Measurements from ENCODE around the gene UNC80. TPM values are rescaled to one million over a fixed set of nuclear protein-coding genes. Genes with fewer than 3 reads are reported as not detected.

The UNC80 gene
- total and polyA plus RNA-seq, 2 of the 13 experiments (the other 11 are each of a cell fraction or from before 2014, with no cell fraction given): not detected

GRCh38 chr2:209771474-209772289 lies at the start of gene UNC80 (continued):
- no peak for TF ChIP-seq FUBP1 (CRISPR knock-in tag; IDR thresholded peaks at IDR 0.05; ENCODE audit: borderline replicate concordance)
- TF ChIP-seq, protein P1, sequence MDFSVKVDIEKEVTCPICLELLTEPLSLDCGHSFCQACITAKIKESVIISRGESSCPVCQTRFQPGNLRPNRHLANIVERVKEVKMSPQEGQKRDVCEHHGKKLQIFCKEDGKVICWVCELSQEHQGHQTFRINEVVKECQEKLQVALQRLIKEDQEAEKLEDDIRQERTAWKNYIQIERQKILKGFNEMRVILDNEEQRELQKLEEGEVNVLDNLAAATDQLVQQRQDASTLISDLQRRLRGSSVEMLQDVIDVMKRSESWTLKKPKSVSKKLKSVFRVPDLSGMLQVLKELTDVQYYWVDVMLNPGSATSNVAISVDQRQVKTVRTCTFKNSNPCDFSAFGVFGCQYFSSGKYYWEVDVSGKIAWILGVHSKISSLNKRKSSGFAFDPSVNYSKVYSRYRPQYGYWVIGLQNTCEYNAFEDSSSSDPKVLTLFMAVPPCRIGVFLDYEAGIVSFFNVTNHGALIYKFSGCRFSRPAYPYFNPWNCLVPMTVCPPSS (IDR thresholded peaks at IDR 0.05): no peak
- 0 out of 2 replicates have a peak, but pooled peaks have one; percentile 58 for TF ChIP-seq ZNF3 (CRISPR knock-in tag; IDR thresholded peaks at IDR 0.05)
- TF ChIP-seq, protein P2, sequence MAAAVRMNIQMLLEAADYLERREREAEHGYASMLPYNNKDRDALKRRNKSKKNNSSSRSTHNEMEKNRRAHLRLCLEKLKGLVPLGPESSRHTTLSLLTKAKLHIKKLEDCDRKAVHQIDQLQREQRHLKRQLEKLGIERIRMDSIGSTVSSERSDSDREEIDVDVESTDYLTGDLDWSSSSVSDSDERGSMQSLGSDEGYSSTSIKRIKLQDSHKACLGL (CRISPR knock-in tag; IDR thresholded peaks at IDR 0.05): peak; percentile 90; the same call in 1 of the 2 replicates
- TF ChIP-seq ZNF747 (CRISPR knock-in tag; IDR thresholded peaks at IDR 0.05; ENCODE audit: borderline replicate concordance): peak; percentile 43; the same call in 1 of the 2 replicates
- no peak for TF ChIP-seq ZNF292 (CRISPR knock-in tag; IDR thresholded peaks at IDR 0.05; ENCODE audit: borderline replicate concordance, low read depth)
- TF ChIP-seq ZFP62 (CRISPR knock-in tag; IDR thresholded peaks at IDR 0.05): no peak
- TF ChIP-seq ZNF839 (CRISPR knock-in tag; IDR thresholded peaks at IDR 0.05; ENCODE audit: borderline replicate concordance): peak; percentile 78; the same call in 1 of the 2 replicates
- peak; percentile 93 for TF ChIP-seq SRY (CRISPR knock-in tag; IDR thresholded peaks at IDR 0.05)
- peak; percentile 97 for TF ChIP-seq KDM2A (CRISPR knock-in tag; IDR thresholded peaks at IDR 0.05; ENCODE audit: borderline replicate concordance, low read depth)
- TF ChIP-seq, protein P3, sequence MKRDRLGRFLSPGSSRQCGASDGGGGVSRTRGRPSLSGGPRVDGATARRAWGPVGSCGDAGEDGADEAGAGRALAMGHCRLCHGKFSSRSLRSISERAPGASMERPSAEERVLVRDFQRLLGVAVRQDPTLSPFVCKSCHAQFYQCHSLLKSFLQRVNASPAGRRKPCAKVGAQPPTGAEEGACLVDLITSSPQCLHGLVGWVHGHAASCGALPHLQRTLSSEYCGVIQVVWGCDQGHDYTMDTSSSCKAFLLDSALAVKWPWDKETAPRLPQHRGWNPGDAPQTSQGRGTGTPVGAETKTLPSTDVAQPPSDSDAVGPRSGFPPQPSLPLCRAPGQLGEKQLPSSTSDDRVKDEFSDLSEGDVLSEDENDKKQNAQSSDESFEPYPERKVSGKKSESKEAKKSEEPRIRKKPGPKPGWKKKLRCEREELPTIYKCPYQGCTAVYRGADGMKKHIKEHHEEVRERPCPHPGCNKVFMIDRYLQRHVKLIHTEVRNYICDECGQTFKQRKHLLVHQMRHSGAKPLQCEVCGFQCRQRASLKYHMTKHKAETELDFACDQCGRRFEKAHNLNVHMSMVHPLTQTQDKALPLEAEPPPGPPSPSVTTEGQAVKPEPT (CRISPR knock-in tag; IDR thresholded peaks at IDR 0.05; ENCODE audit: low read depth): 0 out of 2 replicates have a peak, but pooled peaks have one; percentile 87
- no peak for TF ChIP-seq U2AF1 (optimal IDR thresholded peaks at IDR 0.05; ENCODE audit: low read depth, low read length)
- TF ChIP-seq ZMYM3 (CRISPR knock-in tag; IDR thresholded peaks at IDR 0.05): no peak
- TF ChIP-seq ZNF772 (CRISPR knock-in tag; IDR thresholded peaks at IDR 0.05): peak; percentile 75; the same call in 1 of the 2 replicates
- peak; percentile 91; the same call in 1 of the 2 replicates for TF ChIP-seq ZNF468 (CRISPR knock-in tag; IDR thresholded peaks at IDR 0.05)
- TF ChIP-seq, protein P4, sequence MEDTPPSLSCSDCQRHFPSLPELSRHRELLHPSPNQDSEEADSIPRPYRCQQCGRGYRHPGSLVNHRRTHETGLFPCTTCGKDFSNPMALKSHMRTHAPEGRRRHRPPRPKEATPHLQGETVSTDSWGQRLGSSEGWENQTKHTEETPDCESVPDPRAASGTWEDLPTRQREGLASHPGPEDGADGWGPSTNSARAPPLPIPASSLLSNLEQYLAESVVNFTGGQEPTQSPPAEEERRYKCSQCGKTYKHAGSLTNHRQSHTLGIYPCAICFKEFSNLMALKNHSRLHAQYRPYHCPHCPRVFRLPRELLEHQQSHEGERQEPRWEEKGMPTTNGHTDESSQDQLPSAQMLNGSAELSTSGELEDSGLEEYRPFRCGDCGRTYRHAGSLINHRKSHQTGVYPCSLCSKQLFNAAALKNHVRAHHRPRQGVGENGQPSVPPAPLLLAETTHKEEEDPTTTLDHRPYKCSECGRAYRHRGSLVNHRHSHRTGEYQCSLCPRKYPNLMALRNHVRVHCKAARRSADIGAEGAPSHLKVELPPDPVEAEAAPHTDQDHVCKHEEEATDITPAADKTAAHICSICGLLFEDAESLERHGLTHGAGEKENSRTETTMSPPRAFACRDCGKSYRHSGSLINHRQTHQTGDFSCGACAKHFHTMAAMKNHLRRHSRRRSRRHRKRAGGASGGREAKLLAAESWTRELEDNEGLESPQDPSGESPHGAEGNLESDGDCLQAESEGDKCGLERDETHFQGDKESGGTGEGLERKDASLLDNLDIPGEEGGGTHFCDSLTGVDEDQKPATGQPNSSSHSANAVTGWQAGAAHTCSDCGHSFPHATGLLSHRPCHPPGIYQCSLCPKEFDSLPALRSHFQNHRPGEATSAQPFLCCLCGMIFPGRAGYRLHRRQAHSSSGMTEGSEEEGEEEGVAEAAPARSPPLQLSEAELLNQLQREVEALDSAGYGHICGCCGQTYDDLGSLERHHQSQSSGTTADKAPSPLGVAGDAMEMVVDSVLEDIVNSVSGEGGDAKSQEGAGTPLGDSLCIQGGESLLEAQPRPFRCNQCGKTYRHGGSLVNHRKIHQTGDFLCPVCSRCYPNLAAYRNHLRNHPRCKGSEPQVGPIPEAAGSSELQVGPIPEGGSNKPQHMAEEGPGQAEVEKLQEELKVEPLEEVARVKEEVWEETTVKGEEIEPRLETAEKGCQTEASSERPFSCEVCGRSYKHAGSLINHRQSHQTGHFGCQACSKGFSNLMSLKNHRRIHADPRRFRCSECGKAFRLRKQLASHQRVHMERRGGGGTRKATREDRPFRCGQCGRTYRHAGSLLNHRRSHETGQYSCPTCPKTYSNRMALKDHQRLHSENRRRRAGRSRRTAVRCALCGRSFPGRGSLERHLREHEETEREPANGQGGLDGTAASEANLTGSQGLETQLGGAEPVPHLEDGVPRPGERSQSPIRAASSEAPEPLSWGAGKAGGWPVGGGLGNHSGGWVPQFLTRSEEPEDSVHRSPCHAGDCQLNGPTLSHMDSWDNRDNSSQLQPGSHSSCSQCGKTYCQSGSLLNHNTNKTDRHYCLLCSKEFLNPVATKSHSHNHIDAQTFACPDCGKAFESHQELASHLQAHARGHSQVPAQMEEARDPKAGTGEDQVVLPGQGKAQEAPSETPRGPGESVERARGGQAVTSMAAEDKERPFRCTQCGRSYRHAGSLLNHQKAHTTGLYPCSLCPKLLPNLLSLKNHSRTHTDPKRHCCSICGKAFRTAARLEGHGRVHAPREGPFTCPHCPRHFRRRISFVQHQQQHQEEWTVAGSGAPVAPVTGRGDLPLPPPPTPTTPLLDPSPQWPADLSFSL (CRISPR knock-in tag; IDR thresholded peaks at IDR 0.05): no peak
